Fibroblast of gingiva (primary cell): ENCODE results near the gene ACAP1.
"Not testable (repeated sequence)": the region's sequence is repeated elsewhere in the genome, so short reads cannot be mapped to it uniquely, and the experiment has no call there.

Experiments
- DNase-seq: peaks from one replicate; pipeline ENCODE4 v3.0.0-alpha.2; 2011; ENCODE audit warnings: low read depth

Gene ACAP1

GRCh38 chr17:7329997-7330637 is 6.2 kb upstream of the ACAP1 start:
- DNase-seq: peak; percentile 68

GRCh38 chr17:7330638-7331015 is 5.7 kb upstream of the ACAP1 start:
- DNase-seq: no peak

- DNase-seq: no peak
Observed at GRCh38 chr17:7332111-7332510, 4.2 kb upstream of the ACAP1 start.

- not testable (repeated sequence) for DNase-seq
Observed at GRCh38 chr17:7332600-7333069, 3.7 kb upstream of the ACAP1 start.

- DNase-seq: no peak
Observed at GRCh38 chr17:7334938-7335538, 1.3 kb upstream of the ACAP1 start.

- not testable (repeated sequence) for DNase-seq
Observed at GRCh38 chr17:7335765-7336164, 564 bp upstream of the ACAP1 start.

- not testable (repeated sequence) for DNase-seq
Observed at GRCh38 chr17:7337600-7337999, 1.3 kb downstream of the ACAP1 start.

GRCh38 chr17:7340179-7340578 is 3.9 kb downstream of the ACAP1 start:
- DNase-seq: no peak

GRCh38 chr17:7341842-7342241 is 5.5 kb downstream of the ACAP1 start:
- no peak for DNase-seq

GRCh38 chr17:7343250-7343649 is 6.9 kb downstream of the ACAP1 start:
- DNase-seq: no peak

GRCh38 chr17:7346761-7347614 is 10.7 kb downstream of the ACAP1 start:
- DNase-seq: no peak

- DNase-seq: no peak
Observed at GRCh38 chr17:7347630-7348477, 11.5 kb downstream of the ACAP1 start.

- peak; percentile 53 for DNase-seq
Observed at GRCh38 chr17:7348478-7349242, 12.3 kb downstream of the ACAP1 start.

GRCh38 chr17:7351665-7352502 is 15.6 kb downstream of the ACAP1 start, which contains the start of gene KCTD11:
Gene KCTD11, plus strand, starts transcription at chr17:7352162.
- DNase-seq: peak; percentile 93

- no peak for DNase-seq
Observed at GRCh38 chr17:7352503-7352889, 16.2 kb downstream of the ACAP1 start.

- no peak for DNase-seq
Observed at GRCh38 chr17:7352910-7353635, 16.7 kb downstream of the ACAP1 start.

GRCh38 chr17:7354262-7354843 is 18.0 kb downstream of the ACAP1 start:
- peak; percentile 32 for DNase-seq

- DNase-seq: peak; percentile 51
Observed at GRCh38 chr17:7355053-7355452, 18.7 kb downstream of the ACAP1 start, which contains the start of gene TMEM95. Gene TMEM95, plus strand, starts transcription at chr17:7355156. Its CDS starts 49 bp downstream, at chr17:7355205.

- no peak for DNase-seq
Observed at GRCh38 chr17:7355573-7355972, 19.2 kb downstream of the ACAP1 start.
